Measurements from ENCODE around the gene JAZF1. TPM values are rescaled to one million over a fixed set of nuclear protein-coding genes. Genes with fewer than 3 reads are reported as not detected.

JAZF1 gene
- total RNA-seq, 1 experiment from 2014 or later, result 0.95 TPM

DNA sequence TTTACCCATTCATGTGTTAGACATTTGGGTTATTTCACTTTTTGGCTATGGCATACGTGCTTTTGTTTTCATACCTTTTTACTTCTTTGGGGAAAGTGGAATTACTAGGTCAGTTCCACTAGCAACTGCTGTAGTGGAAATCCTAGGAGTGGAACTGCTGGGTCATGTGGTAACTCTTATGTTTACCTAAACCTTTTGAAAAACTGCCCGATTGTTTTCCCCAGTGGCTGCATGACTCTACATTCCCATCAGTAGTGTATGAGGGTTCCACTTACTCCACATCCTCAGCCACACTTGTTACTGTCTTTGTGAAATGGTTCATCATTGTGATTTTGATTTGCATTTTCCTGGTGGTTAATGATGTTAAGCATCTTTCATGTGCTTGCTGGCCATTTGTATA is 358.4 kb downstream of the JAZF1 start:
- no TSS peak for BruUV-seq (replicated peaks)
- Mint-ChIP-seq H3K9me3 (ENCODE audit: unreplicated experiment) (no peaks in the 10 kb centered on the region), H3K27me3 (ENCODE audit: insufficient read depth, unreplicated experiment) (no peaks in the 10 kb centered on the region), H3K36me3 (ENCODE audit: insufficient read depth, unreplicated experiment) (peaks cover 18% of the 10 kb centered on the region), H3K4me3 (ENCODE audit: unreplicated experiment) (no peak overlapping the region), H3K4me1 (ENCODE audit: low read depth, unreplicated experiment) (peaks cover 6% of the 10 kb centered on the region), H3K27ac (ENCODE audit: unreplicated experiment) (no peak overlapping the region)
- Histone ChIP-seq H3K36me3 (ENCODE audit: control insufficient read depth, insufficient read depth, low read length) (no peaks in the 10 kb centered on the region), H3K4me1 (peaks cover 5% of the 10 kb centered on the region; the same call in 1 of the 2 replicates), H3K9me3 (no peaks in the 10 kb centered on the region), H3K4me3 (ENCODE audit: low read depth, low read length) (no peak overlapping the region), H3K27me3 (replicated peaks; ENCODE audit: control insufficient read depth, insufficient read depth, low read length) (no peaks in the 10 kb centered on the region)
- DNase-seq, result no peak
- TF ChIP-seq, protein P1, sequence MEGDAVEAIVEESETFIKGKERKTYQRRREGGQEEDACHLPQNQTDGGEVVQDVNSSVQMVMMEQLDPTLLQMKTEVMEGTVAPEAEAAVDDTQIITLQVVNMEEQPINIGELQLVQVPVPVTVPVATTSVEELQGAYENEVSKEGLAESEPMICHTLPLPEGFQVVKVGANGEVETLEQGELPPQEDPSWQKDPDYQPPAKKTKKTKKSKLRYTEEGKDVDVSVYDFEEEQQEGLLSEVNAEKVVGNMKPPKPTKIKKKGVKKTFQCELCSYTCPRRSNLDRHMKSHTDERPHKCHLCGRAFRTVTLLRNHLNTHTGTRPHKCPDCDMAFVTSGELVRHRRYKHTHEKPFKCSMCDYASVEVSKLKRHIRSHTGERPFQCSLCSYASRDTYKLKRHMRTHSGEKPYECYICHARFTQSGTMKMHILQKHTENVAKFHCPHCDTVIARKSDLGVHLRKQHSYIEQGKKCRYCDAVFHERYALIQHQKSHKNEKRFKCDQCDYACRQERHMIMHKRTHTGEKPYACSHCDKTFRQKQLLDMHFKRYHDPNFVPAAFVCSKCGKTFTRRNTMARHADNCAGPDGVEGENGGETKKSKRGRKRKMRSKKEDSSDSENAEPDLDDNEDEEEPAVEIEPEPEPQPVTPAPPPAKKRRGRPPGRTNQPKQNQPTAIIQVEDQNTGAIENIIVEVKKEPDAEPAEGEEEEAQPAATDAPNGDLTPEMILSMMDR (IDR thresholded peaks at IDR 0.05; ENCODE audit: insufficient read depth in 1 of 2, low read depth in 1 of 2, low read length in 1 of 2, severe bottlenecking in 1 of 2, unreplicated experiment in 1 of 2), result no peak
- CTCF ChIA-PET, result no interaction called here
- intact Hi-C loops (cut with micrococcal nuclease; ENCODE audit: unreplicated experiment), result no loop called here
- POLR2A ChIA-PET, result no interaction called here

DNA sequence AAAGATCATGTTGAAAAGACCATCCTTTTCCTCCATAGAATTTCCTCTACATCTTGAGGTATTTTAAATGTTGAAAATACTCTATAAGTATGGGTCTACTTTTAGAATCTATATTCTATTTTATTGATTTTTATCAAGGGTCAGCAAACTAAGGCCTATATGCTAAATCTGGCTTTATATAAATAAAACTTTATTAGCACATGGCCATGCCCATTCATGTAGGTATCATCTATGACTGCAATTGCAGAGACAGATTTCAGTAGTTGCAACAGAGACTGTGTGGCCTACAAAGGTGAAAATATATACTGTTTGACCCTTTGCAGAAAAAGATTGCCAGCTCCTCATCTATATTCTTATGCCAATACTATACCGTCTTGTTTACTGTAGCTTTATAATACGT is 367.9 kb downstream of the JAZF1 start:
- H3K36me3 Mint-ChIP-seq (ENCODE audit: insufficient read depth, unreplicated experiment), result peaks cover 25% of the 10 kb centered on the region
- TF ChIP-seq, protein P1 (IDR thresholded peaks at IDR 0.05; ENCODE audit: insufficient read depth in 1 of 2, low read depth in 1 of 2, low read length in 1 of 2, severe bottlenecking in 1 of 2, unreplicated experiment in 1 of 2), result no peak
- H3K4me3 Mint-ChIP-seq (ENCODE audit: unreplicated experiment), result no peak overlapping the region
- H3K4me1 Mint-ChIP-seq (ENCODE audit: low read depth, unreplicated experiment), result no peaks in the 10 kb centered on the region
- Histone ChIP-seq H3K36me3 (ENCODE audit: control insufficient read depth, insufficient read depth, low read length) (peaks cover 2% of the 10 kb centered on the region; the same call in 1 of the 2 replicates), H3K27me3 (replicated peaks; ENCODE audit: control insufficient read depth, insufficient read depth, low read length) (no peaks in the 10 kb centered on the region), H3K4me1 (no peaks in the 10 kb centered on the region), H3K4me3 (ENCODE audit: low read depth, low read length) (no peak overlapping the region), H3K9me3 (no peaks in the 10 kb centered on the region)
- no peak overlapping the region for H3K27ac Mint-ChIP-seq (ENCODE audit: unreplicated experiment)
- intact Hi-C loops (cut with micrococcal nuclease; ENCODE audit: unreplicated experiment), result no loop called here
- CTCF ChIA-PET, result no interaction called here
- POLR2A ChIA-PET, result no interaction called here
- H3K27me3 Mint-ChIP-seq (ENCODE audit: insufficient read depth, unreplicated experiment), result no peaks in the 10 kb centered on the region
- DNase-seq, result no peak
- no peaks in the 10 kb centered on the region for H3K9me3 Mint-ChIP-seq (ENCODE audit: unreplicated experiment)
- BruUV-seq (replicated peaks), result no TSS peak

DNA sequence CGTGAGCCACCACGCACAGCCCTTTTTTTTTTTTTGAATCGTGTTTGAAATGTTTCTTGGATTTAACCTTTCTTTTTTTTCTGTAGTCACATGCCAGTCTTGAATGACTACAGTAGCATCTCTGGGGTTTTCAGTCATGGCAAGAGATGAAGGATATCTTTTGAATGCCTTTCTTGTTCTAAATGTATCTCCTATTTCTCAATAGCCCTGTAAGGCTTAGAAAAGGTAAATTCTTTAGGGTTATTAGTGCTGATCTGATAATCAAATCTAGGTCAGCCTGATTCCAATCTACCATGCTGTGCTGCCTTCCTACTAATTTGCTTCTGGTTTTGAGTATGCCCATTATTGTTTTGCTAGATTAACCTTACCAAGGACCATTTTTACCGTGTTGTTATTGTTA is 370.4 kb downstream of the JAZF1 start:
- no peaks in the 10 kb centered on the region for H3K27me3 ChIP-seq (replicated peaks; ENCODE audit: control insufficient read depth, insufficient read depth, low read length)
- CTCF ChIA-PET, result no interaction called here
- peaks cover 2% of the 10 kb centered on the region; the same call in 1 of the 2 replicates for H3K36me3 ChIP-seq (ENCODE audit: control insufficient read depth, insufficient read depth, low read length)
- H3K27me3 Mint-ChIP-seq (ENCODE audit: insufficient read depth, unreplicated experiment), result no peaks in the 10 kb centered on the region
- no peak for DNase-seq
- H3K4me3 Mint-ChIP-seq (ENCODE audit: unreplicated experiment), result no peak overlapping the region
- no TSS peak for BruUV-seq (replicated peaks)
- no peak overlapping the region for H3K4me3 ChIP-seq (ENCODE audit: low read depth, low read length)
- no peaks in the 10 kb centered on the region for H3K4me1 Mint-ChIP-seq (ENCODE audit: low read depth, unreplicated experiment)
- no peaks in the 10 kb centered on the region for H3K9me3 Mint-ChIP-seq (ENCODE audit: unreplicated experiment)
- intact Hi-C loops (cut with micrococcal nuclease; ENCODE audit: unreplicated experiment), result no loop called here
- POLR2A ChIA-PET, result no interaction called here
- no peaks in the 10 kb centered on the region for H3K4me1 ChIP-seq
- H3K9me3 ChIP-seq, result no peaks in the 10 kb centered on the region
- no peak overlapping the region for H3K27ac Mint-ChIP-seq (ENCODE audit: unreplicated experiment)
- H3K36me3 Mint-ChIP-seq (ENCODE audit: insufficient read depth, unreplicated experiment), result peaks cover 23% of the 10 kb centered on the region
- TF ChIP-seq, protein P1 (IDR thresholded peaks at IDR 0.05; ENCODE audit: insufficient read depth in 1 of 2, low read depth in 1 of 2, low read length in 1 of 2, severe bottlenecking in 1 of 2, unreplicated experiment in 1 of 2), result no peak
